Measurements from ENCODE around the gene KLHL29. TPM values are rescaled to one million over a fixed set of nuclear protein-coding genes. Genes with fewer than 3 reads are reported as not detected.

Gene KLHL29
- total and polyA plus RNA-seq, 8 donors: 1.8 to 10.5 (median 2.8) TPM

DNA sequence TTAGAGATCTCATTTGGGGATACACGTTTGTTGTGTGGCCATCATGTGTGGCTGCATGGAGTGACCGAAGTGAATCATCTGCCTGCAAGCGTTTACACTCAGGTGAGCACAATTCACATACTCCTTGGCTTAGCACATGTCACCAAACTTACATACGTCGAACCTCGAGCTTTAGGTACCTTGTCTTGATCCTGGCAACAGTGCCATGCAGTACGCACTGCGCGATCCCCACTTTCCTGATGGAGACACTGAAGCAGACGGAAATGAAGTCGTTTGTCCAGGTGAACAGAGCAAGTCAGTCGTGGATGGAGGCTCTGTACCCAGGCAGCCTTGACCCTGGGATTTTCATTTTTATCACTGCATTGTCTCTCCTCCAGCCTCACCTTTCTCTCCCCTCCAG, 32.3 kb downstream of the KLHL29 start:
- intact Hi-C loops (cut with DNase I): no loop called here
- ATAC-seq (no peak), DNase-seq (no peak)
- Histone ChIP-seq H3K27me3 (no peaks in the 10 kb centered on the region), H3K36me3 (no peaks in the 10 kb centered on the region), H3K9me3 (no peaks in the 10 kb centered on the region), H3K4me1 (no peaks in the 10 kb centered on the region), H3K27ac (no peak overlapping the region), H3K4me3 (no peak overlapping the region)
- TF ChIP-seq, protein P1, sequence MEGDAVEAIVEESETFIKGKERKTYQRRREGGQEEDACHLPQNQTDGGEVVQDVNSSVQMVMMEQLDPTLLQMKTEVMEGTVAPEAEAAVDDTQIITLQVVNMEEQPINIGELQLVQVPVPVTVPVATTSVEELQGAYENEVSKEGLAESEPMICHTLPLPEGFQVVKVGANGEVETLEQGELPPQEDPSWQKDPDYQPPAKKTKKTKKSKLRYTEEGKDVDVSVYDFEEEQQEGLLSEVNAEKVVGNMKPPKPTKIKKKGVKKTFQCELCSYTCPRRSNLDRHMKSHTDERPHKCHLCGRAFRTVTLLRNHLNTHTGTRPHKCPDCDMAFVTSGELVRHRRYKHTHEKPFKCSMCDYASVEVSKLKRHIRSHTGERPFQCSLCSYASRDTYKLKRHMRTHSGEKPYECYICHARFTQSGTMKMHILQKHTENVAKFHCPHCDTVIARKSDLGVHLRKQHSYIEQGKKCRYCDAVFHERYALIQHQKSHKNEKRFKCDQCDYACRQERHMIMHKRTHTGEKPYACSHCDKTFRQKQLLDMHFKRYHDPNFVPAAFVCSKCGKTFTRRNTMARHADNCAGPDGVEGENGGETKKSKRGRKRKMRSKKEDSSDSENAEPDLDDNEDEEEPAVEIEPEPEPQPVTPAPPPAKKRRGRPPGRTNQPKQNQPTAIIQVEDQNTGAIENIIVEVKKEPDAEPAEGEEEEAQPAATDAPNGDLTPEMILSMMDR (IDR thresholded peaks at IDR 0.05): no peak

DNA sequence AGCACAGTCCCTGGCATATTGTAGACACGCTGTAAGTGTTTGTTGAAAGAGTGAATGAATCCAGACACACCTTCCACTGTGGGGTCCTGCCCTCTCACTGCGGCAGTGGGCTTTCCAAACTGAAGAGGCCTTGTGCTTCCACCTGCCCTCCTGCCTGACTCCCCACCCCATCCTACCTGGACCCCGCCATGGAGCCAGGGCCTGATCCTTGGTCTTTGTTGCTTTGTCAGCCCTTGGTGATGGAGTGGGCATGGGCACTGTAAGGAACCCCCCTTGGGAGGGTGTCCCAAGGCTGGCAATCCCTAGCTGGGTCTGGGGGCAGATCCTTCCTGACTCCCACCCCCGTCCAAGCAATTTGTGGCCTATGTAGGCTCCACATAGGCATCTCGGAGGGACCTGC, 33.1 kb downstream of the KLHL29 start:
- DNase-seq (no peak), ATAC-seq (no peak)
- TF ChIP-seq, protein P1 (IDR thresholded peaks at IDR 0.05): no peak
- Histone ChIP-seq H3K9me3 (no peaks in the 10 kb centered on the region), H3K4me3 (no peak overlapping the region), H3K27ac (no peak overlapping the region), H3K4me1 (no peaks in the 10 kb centered on the region), H3K36me3 (no peaks in the 10 kb centered on the region), H3K27me3 (no peaks in the 10 kb centered on the region)
- intact Hi-C loops (cut with DNase I): no loop called here

DNA sequence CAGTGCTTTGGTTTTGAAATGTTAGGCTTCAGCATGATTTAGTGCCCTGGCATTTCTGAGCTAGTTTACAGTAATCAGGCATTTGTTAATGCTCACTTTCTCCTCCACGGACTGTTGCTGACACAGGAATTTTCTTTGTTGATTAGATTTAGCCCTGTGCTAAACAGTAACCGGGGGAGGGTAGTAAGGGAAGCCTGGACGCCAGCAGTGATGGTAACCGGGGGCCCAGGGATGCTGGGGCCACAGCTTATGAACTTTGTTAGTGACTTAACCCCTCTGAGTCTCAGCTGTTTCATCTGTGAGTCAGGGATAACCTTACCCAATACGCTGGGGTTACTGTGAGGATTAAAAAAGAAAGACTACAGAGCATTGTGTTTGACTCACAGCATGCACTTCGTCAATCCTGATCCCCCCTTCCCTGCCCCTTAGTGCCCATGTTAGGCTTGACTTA, 33.5 kb downstream of the KLHL29 start:
- Histone ChIP-seq H3K27me3 (no peaks in the 10 kb centered on the region), H3K4me3 (no peak overlapping the region), H3K4me1 (no peaks in the 10 kb centered on the region), H3K36me3 (no peaks in the 10 kb centered on the region), H3K9me3 (no peaks in the 10 kb centered on the region), H3K27ac (no peak overlapping the region)
- TF ChIP-seq, protein P1 (IDR thresholded peaks at IDR 0.05): no peak
- ATAC-seq (peak; percentile 39), DNase-seq (peak in 2 of 4 donors; percentile 20 to 57)
- intact Hi-C loops (cut with DNase I): no loop called here

GRCh38 chr2:23419171-23420090, 34.5 kb downstream of the KLHL29 start:
- ATAC-seq: peak; percentile 15
- no peak overlapping the region for H3K27ac ChIP-seq

More at GRCh38 chr2:23419171-23420090, 34.5 kb downstream of the KLHL29 start:
- intact Hi-C loops (cut with DNase I): no loop called here
- H3K4me3 ChIP-seq: no peak overlapping the region
- no peaks in the 10 kb centered on the region for H3K9me3 ChIP-seq
- no peaks in the 10 kb centered on the region for H3K4me1 ChIP-seq
- DNase-seq: no peak
- no peaks in the 10 kb centered on the region for H3K27me3 ChIP-seq
- no peaks in the 10 kb centered on the region for H3K36me3 ChIP-seq
- TF ChIP-seq, protein P1 (IDR thresholded peaks at IDR 0.05): no peak
